CD14-positive monocyte (primary cell): ENCODE measurements around the gene CYSLTR2. TPM values are rescaled to one million over a fixed set of nuclear protein-coding genes. Genes with fewer than 3 reads are reported as not detected.

Experiments
- DNase-seq, 3 donors: peaks; one replicate each; pipeline ENCODE4 v3.0.0-alpha.2; 2011 to 2022
- H2AFZ ChIP-seq: 2 replicates; pipeline ENCODE4 v1.6.0; 2012; ENCODE audit warnings: mild to moderate bottlenecking, low read depth, low read length, inconsistent platforms; ENCODE audit not compliant: insufficient read depth, poor library complexity, severe bottlenecking
- H3K27ac ChIP-seq, 2 donors: 1 replicate in 1 of 2; 2 replicates in 1 of 2; pipeline ENCODE4 v1.5.1; 2012 to 2013; ENCODE audit warnings: low read length in 2 of 2, control low read depth in 1 of 2, inconsistent platforms in 1 of 2, low read depth in 1 of 2, mild to moderate bottlenecking in 1 of 2
- H3K27me3 ChIP-seq, 2 donors: one replicate each; pipeline versions ENCODE4 v1.6.0 to v1.6.1; 2011 to 2013; ENCODE audit warnings: low read length in 2 of 2; ENCODE audit not compliant: control insufficient read depth in 2 of 2, insufficient read depth in 2 of 2
- H3K36me3 ChIP-seq, 2 donors: replicated peaks in 1 of 2; 1 replicate in 1 of 2; 2 replicates in 1 of 2; pipeline versions ENCODE4 v1.5.1 to v1.6.1; 2012 to 2013; ENCODE audit warnings: low read length in 2 of 2, control low read depth in 1 of 2, inconsistent platforms in 1 of 2, mild to moderate bottlenecking in 1 of 2; ENCODE audit not compliant: insufficient read depth in 2 of 2, control insufficient read depth in 1 of 2
- H3K4me1 ChIP-seq, 2 donors: 1 replicate in 1 of 2; 2 replicates in 1 of 2; pipeline versions ENCODE4 v1.5.1 to v1.6.1; 2012 to 2013; ENCODE audit warnings: low read length in 2 of 2, control low read depth in 1 of 2, inconsistent platforms in 1 of 2, mild to moderate bottlenecking in 1 of 2, moderate library complexity in 1 of 2; ENCODE audit not compliant: insufficient read depth in 2 of 2, control insufficient read depth in 1 of 2
- H3K4me2 ChIP-seq: replicated peaks from 2 replicates; pipeline ENCODE3; 2012; ENCODE audit warnings: low read length, moderate library complexity, mild to moderate bottlenecking; ENCODE audit not compliant: poor library complexity, severe bottlenecking; ENCODE audit errors: extremely low read depth
- H3K4me3 ChIP-seq, 3 experiments: fragments of 200-600 bp in 1 of 3; sonication (generic) in 1 of 3; replicated peaks in 1 of 3; 1 replicate in 2 of 3; 2 replicates in 1 of 3; pipeline ENCODE4 v1.5.1; 2011 to 2013; ENCODE audit warnings: low read length in 3 of 3, mild to moderate bottlenecking in 3 of 3, control low read depth in 2 of 3, low read depth in 2 of 3, inconsistent platforms in 1 of 3, moderate library complexity in 1 of 3
- H3K79me2 ChIP-seq: 2 replicates; pipeline ENCODE4 v1.6.0; 2012; ENCODE audit warnings: mild to moderate bottlenecking, control low read depth, inconsistent platforms, low read length, moderate library complexity; ENCODE audit not compliant: insufficient read depth
- H3K9ac ChIP-seq: 2 replicates; pipeline ENCODE4 v1.6.0; 2017; ENCODE audit warnings: low read length, mild to moderate bottlenecking; ENCODE audit not compliant: insufficient read depth, poor library complexity, severe bottlenecking
- H3K9me3 ChIP-seq, 2 donors: replicated peaks in 1 of 2; 1 replicate in 1 of 2; 2 replicates in 1 of 2; pipeline versions ENCODE4 v1.5.1 to v1.6.1; 2012 to 2013; ENCODE audit warnings: low read length in 2 of 2, control low read depth in 1 of 2; ENCODE audit not compliant: control insufficient read depth in 1 of 2, insufficient read depth in 1 of 2
- H4K20me1 ChIP-seq: 2 replicates; pipeline ENCODE4 v1.6.0; 2012; ENCODE audit warnings: mild to moderate bottlenecking, low read length, control low read depth, moderate library complexity; ENCODE audit not compliant: insufficient read depth
- H3K27ac Mint-ChIP-seq, 7 donors: one replicate each; pipeline ENCODE4 v1.8.0; 2020; ENCODE audit warnings: mild to moderate bottlenecking in 7 of 7, mixed read lengths in 7 of 7, moderate library complexity in 6 of 7, inconsistent platforms in 2 of 7
- H3K27me3 Mint-ChIP-seq, 3 donors: one replicate each; pipeline ENCODE4 v1.8.0; 2021 to 2022; ENCODE audit warnings: low read depth in 3 of 3, mild to moderate bottlenecking in 3 of 3, mixed read lengths in 3 of 3, moderate library complexity in 3 of 3, inconsistent platforms in 1 of 3
- H3K36me3 Mint-ChIP-seq, 2 donors: one replicate each; pipeline ENCODE4 v1.8.0; 2020; ENCODE audit warnings: mixed read lengths in 2 of 2, inconsistent platforms in 1 of 2, mild to moderate bottlenecking in 1 of 2
- H3K4me1 Mint-ChIP-seq: one replicate; pipeline ENCODE4 v1.8.0; 2020; ENCODE audit warnings: mild to moderate bottlenecking, mixed read lengths
- H3K4me3 Mint-ChIP-seq, 2 donors: one replicate each; pipeline ENCODE4 v1.8.0; 2020; ENCODE audit warnings: mild to moderate bottlenecking in 2 of 2, mixed read lengths in 2 of 2, moderate library complexity in 1 of 2
- H3K9me3 Mint-ChIP-seq, 7 donors: one replicate each; pipeline ENCODE4 v1.8.0; 2020 to 2022; ENCODE audit warnings: mixed read lengths in 7 of 7, mild to moderate bottlenecking in 6 of 7, moderate library complexity in 6 of 7, inconsistent platforms in 2 of 7
- CTCF ChIP-seq: fragments of 200-600 bp; IDR thresholded peaks from one replicate; pipeline ENCODE4 v1.8.0; 2022; ENCODE audit warnings: antibody characterized with exemption, mild to moderate bottlenecking
- WGBS: methylation state at CpG from one replicate; pipeline ENCODE4 v1.1.5; 2013; ENCODE audit warnings: missing lambda C conversion rate; ENCODE audit not compliant: insufficient coverage; 5-methylcytosine and 5-hydroxymethylcytosine counted together
- intact Hi-C, 2 donors: fragments of 100-400 bp; cut with micrococcal nuclease; formaldehyde crosslinking; loops; one replicate each; pipeline versions ENCODE4 v1.15.0 to v1.15.1; 2023
- polyA plus RNA-seq, 3 donors: library from polyadenylated mRNA; depleted of rRNA in 1 of 3; unstranded in 2 of 3; stranded (reverse) in 1 of 3; fragments of 300-500 nt in 2 of 3; fragments of >200 nt in 1 of 3; fragmentation: Illumina TruSeq in 2 of 3; gene quantifications; 1 replicate in 2 of 3; 2 replicates in 1 of 3; pipeline ENCODE4 v1.2.3, GENCODE V29; 2012 to 2021

CYSLTR2 gene
- polyA plus RNA-seq, 3 donors, result 1.9 to 6.5 (median 4.1) TPM

- Histone ChIP-seq H3K36me3 (no peaks in the 10 kb centered on the region), H3K9ac (no peak overlapping the region), H3K27me3 (no peaks in the 10 kb centered on the region), H4K20me1 (no peaks in the 10 kb centered on the region), H3K4me1 (no peaks in the 10 kb centered on the region), H2AFZ (no peak overlapping the region), H3K79me2 (no peaks in the 10 kb centered on the region), H3K9me3 (peaks cover 9 to 15% of the 10 kb centered on the region in 2 donors), H3K4me2 (no peak overlapping the region), H3K4me3 (no peak overlapping the region), H3K27ac (no peak overlapping the region)
- Mint-ChIP-seq H3K9me3 (peaks cover 23 to 35% (median 26%) of the 10 kb centered on the region in 7 donors), H3K27me3 (peaks cover 0 to 2% (median 1%) of the 10 kb centered on the region in 3 donors), H3K4me1 (no peaks in the 10 kb centered on the region), H3K36me3 (peaks cover 0 to under 1% of the 10 kb centered on the region in 2 donors), H3K27ac (no peak overlapping the region), H3K4me3 (no peak overlapping the region)
- TF ChIP-seq CTCF, result no peak
- intact Hi-C loops, result no loop called here
- no peak for DNase-seq
These were observed 58.4 kb downstream of the CYSLTR2 start for GRCh38 chr13:48712141-48712540.

GRCh38 chr13:48715977-48716376 is 62.2 kb downstream of the CYSLTR2 start:
- TF ChIP-seq CTCF, result no peak
- H3K27me3 ChIP-seq, result no peaks in the 10 kb centered on the region
- no peak overlapping the region for H3K4me3 Mint-ChIP-seq

More at GRCh38 chr13:48715977-48716376, 62.2 kb downstream of the CYSLTR2 start:
- H3K27ac Mint-ChIP-seq, result no peak overlapping the region
- Histone ChIP-seq H3K79me2 (no peaks in the 10 kb centered on the region), H3K36me3 (no peaks in the 10 kb centered on the region), H3K4me3 (no peak overlapping the region), H3K27ac (no peak overlapping the region), H3K9me3 (peaks cover 8 to 39% of the 10 kb centered on the region in 2 donors), H3K9ac (no peak overlapping the region), H4K20me1 (no peaks in the 10 kb centered on the region), H2AFZ (no peak overlapping the region), H3K4me1 (no peaks in the 10 kb centered on the region), H3K4me2 (no peak overlapping the region)
- no CpG with 5 or more reads among the region's 1 CpG for WGBS
- no peaks in the 10 kb centered on the region for H3K36me3 Mint-ChIP-seq
- no peak for DNase-seq
- H3K9me3 Mint-ChIP-seq, result peaks cover 25 to 44% (median 34%) of the 10 kb centered on the region in 7 donors
- peaks cover 0 to 2% (median 1%) of the 10 kb centered on the region in 3 donors for H3K27me3 Mint-ChIP-seq
- no peaks in the 10 kb centered on the region for H3K4me1 Mint-ChIP-seq
- intact Hi-C loops, result no loop called here
